ENCODE results near the gene SAMD3.
"Not testable (repeated sequence)": the region's sequence is repeated elsewhere in the genome, so short reads cannot be mapped to it uniquely, and the experiment has no call there.

Gene SAMD3

DNA sequence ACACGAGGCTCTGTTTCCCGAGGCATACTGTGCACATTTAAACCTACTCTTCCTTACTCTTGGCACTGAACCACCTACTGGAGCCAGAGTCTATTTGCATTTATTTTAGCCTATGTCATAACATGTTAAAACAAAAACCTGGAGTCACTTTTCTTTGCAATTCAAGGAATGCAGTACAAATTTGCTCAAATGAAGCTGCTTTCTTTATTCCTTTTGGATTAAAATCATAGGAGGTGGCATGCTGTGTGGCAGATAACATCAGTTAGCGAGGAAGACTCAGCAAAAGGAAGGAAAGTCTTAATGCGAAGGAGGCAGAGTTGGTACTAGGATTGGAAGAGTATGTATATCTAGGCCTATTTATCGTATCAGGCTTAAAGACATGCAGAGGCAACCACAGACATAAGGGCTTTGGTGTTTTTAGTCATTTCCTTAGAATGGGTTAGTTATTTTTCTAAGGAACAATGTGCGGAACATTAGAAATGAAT lies 92.9 kb downstream of the SAMD3 start:
- no peak for DNase-seq (ENCODE audit: low read depth)

DNA sequence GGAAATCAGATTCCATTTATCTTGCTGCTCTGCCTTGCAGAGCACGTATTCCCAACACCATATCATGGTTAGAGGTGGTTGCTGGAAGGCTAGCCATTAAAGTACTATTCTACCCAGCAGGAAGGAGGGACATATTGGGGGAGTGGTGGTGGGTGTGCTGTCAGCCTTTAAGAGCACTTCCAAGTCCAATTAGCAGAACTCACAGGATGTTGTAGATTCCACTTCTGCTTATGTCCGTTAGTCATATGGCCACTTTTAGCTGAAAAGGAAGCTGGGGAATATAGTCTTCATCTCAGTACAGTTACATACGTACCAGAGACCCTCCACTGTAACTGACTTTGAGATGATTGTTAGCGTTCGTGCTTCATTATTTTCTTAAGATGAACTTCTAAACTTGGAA lies 94.4 kb downstream of the SAMD3 start:
- no peak for DNase-seq (ENCODE audit: low read depth)

DNA sequence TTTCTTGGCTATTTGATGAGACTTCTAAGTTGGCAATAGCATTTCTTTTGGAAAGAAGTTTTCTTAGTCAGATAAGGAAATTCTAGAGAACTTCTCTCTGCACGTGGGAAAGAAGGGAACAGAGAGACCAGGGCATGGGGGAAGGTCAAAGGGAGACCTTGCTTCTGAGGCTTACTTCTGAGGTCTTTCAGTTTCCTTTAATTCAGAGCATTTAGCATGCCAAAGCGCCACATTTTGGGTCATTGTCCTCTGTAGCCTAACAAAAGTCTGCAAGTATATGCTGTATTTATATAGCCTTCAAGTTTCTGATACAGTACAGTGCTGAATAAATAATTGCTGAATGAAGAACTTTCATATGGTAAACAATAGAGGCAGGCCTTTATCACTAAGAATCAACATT lies 95.6 kb downstream of the SAMD3 start:
- no peak for DNase-seq (ENCODE audit: low read depth)

DNA sequence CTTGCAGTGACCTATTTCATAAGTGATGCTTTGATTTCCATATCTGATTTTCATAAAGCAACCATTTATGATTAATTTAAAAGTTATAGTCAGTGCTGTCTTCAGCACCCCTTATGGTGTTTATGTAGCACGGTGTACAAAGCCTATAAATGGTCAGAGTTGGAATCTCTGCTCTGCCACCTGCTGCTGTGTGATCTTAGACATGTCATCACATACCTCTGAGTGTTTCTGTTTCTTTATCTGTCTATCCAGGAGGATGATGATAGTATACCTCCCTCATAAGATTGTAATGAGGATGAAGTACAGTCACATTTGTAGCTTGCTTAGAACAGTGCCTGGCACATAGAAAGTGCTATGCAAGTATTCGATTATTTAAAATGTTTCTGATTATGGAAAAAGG lies 100.5 kb downstream of the SAMD3 start:
- no peak for DNase-seq (ENCODE audit: low read depth)

DNA sequence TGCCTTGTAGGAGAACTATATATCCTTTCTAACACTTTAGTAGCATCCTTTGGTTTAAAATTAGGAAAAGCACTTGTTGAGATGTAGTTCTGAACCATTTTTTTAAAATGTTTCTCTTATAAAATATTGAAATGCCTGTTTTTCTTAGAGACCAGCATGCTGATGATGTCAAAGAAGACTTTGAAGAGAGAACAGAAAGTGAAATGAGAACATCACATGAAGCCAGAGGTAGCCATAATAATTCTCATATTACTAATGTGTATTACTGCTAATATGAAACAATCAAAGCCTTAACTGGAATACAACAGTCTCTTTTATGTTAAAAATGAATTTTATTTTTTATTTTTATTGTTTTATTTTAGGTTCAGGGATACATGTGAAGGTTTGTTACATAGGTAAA lies 102.0 kb downstream of the SAMD3 start:
- DNase-seq (ENCODE audit: low read depth) = no peak

DNA sequence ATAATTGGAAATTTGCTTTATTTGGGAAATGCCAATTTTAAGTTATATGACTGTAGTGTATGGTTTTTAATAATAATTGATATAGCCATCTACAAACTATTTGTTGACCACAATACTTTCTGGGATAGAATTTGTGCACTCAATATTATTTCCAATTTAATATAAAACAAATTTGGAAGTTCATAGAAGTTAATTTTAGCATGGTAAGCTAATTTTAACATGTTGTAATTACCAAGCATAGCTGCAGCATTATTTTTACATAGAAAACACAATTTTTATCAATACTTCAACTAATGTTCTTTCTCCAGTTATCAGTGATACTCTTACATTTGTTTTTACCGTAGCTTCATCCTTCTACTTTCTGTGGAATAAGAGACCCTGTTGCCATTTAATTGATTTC lies 103.5 kb downstream of the SAMD3 start:
- DNase-seq (ENCODE audit: low read depth) = no peak

DNA sequence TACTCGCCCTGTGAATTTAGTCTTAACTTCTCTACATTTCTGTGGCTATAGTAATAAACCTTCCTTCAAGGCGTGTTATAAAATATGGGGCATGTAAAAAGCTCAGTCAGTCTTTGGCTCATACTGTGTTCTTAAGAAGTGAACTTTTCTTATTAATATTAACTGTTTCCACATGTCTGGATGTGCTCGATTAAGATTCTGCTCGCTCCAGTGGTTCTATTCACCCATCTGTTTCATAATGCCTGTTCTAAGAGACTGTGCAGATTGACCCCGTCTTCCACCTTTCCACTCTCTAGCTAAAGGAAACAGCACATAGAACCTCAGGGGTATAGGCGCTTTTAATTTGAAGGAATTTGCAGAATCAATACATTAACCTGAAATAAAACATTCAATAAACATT lies 104.5 kb downstream of the SAMD3 start:
- no peak for DNase-seq (ENCODE audit: low read depth)

DNA sequence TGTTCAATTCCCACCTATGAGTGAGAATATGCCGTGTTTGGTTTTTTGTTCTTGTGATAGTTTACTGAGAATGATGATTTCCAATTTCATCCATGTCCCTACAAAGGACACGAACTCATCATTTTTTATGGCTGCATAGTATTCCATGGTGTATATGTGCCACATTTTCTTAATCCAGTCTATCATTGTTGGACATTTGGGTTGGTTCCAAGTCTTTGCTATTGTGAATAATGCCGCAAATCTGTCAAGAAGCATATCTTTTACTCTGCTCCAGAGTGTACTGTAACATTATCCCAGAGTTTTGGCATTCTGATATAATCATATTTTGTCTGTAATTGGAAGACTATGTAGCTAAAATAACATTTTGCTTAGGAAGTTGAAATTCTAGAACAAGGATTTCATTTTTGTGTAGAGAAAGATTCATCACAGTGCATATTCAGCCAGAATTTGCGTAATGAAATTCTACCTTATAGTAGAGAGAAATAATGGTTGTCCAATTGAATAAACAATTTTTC lies 105.5 kb downstream of the SAMD3 start:
- not testable (repeated sequence) for DNase-seq (ENCODE audit: low read depth)

DNA sequence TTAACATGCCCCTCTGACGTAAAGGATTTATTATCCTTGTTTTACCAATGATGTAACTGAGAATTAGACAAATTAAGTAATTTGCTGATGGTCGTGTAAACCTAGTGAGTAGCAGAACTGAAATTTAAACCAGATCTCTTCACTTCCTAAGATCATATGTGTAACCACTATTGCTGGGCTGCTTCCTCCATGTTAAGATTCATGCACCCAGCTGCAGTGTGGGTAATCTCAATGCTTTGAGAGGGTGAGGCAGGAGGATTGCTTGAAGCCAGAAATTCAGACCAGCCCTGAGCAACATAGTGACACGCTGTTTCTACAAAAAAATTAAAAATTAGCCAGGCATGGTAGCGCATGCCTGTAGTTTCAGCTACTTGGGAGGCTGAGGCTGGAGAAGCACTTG lies 106.5 kb downstream of the SAMD3 start:
- DNase-seq (ENCODE audit: low read depth) = no peak

DNA sequence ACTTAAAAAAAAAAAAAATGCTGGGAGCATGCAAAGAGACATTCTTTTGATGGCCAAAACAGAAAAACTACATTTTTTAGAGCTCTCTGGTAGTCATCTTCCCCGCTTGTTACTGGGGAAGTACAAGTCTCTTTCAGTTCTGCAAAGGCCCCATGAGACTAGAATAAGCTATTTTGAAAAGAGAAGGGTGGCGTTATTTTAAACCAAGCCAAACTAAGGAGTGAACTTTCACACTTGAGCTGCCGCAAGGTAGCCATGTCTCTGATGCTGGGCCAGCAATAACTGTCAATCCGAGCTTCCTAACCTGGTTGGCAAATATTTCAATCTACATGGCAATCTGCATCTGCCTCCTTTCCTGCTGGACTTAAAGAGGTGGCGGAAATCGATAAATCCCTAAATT lies 107.7 kb downstream of the SAMD3 start:
- DNase-seq (ENCODE audit: low read depth) = no peak

DNA sequence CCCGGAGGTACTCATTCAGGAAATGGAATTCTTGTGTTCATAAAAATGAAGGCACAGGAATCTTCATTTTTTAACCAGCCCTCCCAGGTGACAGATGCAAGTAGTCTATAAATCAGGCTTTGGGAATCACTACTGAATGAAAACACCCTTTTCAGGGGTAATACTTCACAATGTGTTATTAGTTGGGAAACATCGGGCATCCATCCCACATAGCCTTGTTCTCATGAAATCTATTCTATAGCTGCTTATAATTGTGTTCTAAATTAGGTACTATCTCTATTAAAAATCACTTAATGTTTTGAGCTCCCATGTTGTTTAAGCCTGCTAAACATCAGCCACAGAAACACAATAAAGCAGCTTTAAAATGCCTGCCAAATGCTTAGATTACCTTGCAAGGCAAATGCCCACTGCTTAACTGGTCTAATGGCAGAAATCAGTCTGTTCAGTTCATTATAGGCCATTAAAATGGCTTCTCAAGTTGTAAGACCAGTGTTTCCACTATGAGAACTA lies 109.5 kb downstream of the SAMD3 start:
- DNase-seq (ENCODE audit: low read depth) = no peak

DNA sequence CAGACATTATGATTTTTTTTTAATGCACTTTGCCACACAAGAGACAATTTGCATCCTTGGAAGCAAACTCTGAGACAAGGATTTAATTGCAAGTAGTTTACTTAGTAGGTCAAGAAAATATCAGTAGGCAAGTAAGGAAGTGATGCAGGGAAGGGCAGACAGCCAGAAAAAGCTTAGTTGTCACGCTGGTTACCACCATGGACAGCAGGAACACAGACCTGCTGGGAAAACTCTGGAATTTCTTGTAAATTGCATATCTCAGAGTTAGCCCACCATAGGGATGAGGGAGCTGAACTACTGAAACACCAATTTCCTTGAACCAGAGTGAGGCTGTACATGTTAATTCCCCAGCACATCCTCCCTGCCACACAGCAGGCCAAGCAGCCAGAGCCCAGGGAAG lies 111.7 kb downstream of the SAMD3 start:
- no peak for DNase-seq (ENCODE audit: low read depth)

DNA sequence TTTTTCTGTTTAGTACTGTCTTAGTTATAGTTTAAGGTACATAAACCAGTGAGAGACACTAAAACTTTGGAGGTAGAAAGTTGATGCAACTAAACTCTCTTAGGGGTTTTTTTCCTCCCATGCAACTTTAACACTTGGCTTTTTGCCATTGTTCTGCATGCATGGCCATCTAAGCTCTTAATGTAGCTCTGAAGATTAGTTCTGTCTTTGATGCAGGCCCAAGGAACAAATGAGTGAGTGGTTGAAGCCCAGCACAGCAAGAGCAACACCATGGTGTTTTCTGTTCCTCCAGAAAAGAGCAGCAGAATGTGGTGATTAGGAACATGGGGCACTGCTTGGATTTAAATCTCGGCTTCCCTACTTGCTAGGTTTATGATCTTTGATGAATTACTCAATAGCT lies 115.0 kb downstream of the SAMD3 start:
- no peak for DNase-seq (ENCODE audit: low read depth)

DNA sequence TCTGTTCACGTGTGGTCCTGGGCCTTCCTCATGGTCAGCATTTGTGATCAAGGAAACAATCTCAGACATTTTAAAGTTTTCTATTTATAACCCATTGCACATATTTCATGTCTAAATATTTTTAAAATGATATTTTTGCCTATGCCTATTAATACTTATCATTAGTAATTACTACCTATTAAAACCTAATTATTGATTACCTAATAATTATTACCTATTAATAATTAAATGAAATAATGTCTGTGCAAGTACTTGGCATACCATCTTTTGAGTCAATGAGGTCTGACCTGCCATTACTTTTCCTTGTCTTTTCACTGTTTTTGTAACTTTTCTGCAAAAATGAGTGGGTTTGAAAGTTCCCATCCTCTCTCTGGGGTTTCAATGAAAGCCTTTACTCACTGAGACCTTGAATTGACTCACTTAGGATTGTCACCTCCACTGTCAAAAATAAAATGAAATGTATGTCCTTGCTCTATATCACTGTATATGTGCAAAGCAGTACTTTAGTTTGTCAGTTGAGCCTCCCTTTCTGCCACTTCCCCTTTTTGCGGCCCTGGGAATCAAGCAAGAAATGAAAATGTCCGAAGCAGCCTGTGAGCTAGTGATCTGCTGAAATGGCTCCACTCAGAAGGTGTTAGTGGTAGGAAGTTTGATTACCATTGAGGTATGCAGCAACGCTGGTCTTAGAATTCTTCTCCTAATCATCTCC lies 116.6 kb downstream of the SAMD3 start:
- DNase-seq (ENCODE audit: low read depth) = no peak

DNA sequence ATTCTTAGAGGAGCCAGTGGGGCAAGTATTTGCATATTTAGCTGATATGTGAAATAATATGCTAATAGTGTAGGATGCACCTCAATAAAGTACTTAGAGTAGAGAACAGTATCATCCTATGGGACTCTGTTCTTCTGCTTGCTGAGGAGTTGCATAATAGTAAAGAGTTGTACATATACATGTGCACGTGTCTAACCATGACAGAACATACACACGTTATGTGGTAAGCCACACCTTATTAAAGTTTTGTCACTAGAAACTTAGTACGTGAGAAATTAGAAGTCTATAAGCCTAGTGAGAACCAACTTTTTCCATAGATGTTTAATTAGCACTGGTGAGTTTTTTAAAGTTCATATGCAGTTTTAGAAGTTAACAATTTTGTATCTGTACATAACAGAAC lies 123.6 kb downstream of the SAMD3 start:
- DNase-seq (ENCODE audit: low read depth) = no peak

DNA sequence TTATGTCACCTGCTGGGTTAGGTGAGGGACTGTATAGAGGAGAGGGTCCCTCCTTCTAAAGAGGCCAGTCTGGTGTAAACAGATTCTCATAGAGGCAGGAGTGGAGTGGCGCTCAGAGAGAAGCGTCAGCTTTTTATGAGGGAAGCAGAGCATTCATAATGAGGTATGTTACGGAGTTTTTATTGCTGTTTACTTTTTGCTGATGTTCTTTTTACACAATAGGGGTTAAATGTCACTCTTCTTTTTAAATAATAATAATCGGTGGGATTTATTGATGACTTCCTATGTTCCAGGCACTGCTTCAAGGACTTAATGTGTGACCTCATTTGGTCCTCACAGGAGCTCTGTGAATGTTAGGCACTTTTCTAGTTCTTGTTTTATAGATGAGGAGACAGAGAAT lies 124.4 kb downstream of the SAMD3 start:
- no peak for DNase-seq (ENCODE audit: low read depth)

All from activated T-cell treated with anti-CD3 and anti-CD28 coated beads for 48 hours (primary cell).